Stimulated activated CD8-positive, alpha-beta memory T cell treated with anti-CD3 and anti-CD28 coated beads, Interleukin-4, amount 100 ng/mL, for 48 hours (primary cell): ENCODE results near the gene SYT15.
"Not testable (repeated sequence)": the region's sequence is repeated elsewhere in the genome, so short reads cannot be mapped to it uniquely, and the experiment has no call there.

Source experiments
- DNase-seq: peaks from one replicate; pipeline ENCODE4 v3.0.0-alpha.2; 2020

The SYT15 gene

GRCh38 chr10:46578474-46579178 is at the start of gene SYT15:
SYT15 (plus strand) TSS chr10:46579128; CDS start chr10:46579169, 41 bp downstream.
- not testable (repeated sequence) for DNase-seq

GRCh38 chr10:46529742-46530141 is 49.2 kb upstream of the SYT15 start:
- DNase-seq = not testable (repeated sequence)

GRCh38 chr10:46530249-46531186 is 48.4 kb upstream of the SYT15 start:
- DNase-seq = no peak

- not testable (repeated sequence) for DNase-seq
Measured at GRCh38 chr10:46532256-46532655, 46.7 kb upstream of the SYT15 start.

- no peak for DNase-seq
Measured at GRCh38 chr10:46534828-46535524, 44.0 kb upstream of the SYT15 start.

GRCh38 chr10:46536171-46536570 is 42.8 kb upstream of the SYT15 start:
- DNase-seq = no peak

- DNase-seq = no peak
Measured at GRCh38 chr10:46536781-46537180, 42.1 kb upstream of the SYT15 start.

- no peak for DNase-seq
Measured at GRCh38 chr10:46537309-46537708, 41.6 kb upstream of the SYT15 start.

GRCh38 chr10:46538155-46538554 is 40.8 kb upstream of the SYT15 start:
- DNase-seq = no peak

GRCh38 chr10:46538717-46539426 is 40.1 kb upstream of the SYT15 start:
- no peak for DNase-seq

GRCh38 chr10:46539596-46540411 is 39.1 kb upstream of the SYT15 start:
- no peak for DNase-seq

GRCh38 chr10:46540412-46541016 is 38.4 kb upstream of the SYT15 start:
- no peak for DNase-seq

GRCh38 chr10:46541017-46541661 is 37.8 kb upstream of the SYT15 start:
- DNase-seq = no peak

- DNase-seq = no peak
Measured at GRCh38 chr10:46541735-46542566, 37.0 kb upstream of the SYT15 start.

- DNase-seq = no peak
Measured at GRCh38 chr10:46542567-46543465, 36.1 kb upstream of the SYT15 start.

- no peak for DNase-seq
Measured at GRCh38 chr10:46543466-46544377, 35.2 kb upstream of the SYT15 start.

- peak; percentile 26 for DNase-seq
Measured at GRCh38 chr10:46544989-46545791, 33.7 kb upstream of the SYT15 start.
